Measurements from ENCODE around the gene RIC8B.

RIC8B gene

DNA sequence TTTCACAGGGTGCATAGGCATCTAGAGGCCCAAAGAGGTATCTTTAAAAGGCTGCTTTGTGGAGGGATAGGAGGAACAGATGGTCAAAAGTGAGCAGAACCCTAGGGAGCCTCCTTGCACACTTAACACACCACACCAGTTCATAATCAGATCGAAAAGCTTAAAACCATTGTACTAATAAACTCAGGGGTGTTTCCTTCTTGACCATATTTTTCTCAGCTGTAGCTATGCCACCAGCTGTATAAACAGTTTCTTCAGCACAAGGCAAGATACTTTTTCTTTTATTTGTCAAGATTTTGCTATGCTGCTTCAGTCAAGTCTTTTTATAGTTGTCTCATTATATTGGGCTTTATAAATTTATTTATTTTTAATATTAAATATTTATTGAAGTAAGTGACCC is 88.7 kb downstream of the RIC8B start:
- DNase-seq, result no peak

DNA sequence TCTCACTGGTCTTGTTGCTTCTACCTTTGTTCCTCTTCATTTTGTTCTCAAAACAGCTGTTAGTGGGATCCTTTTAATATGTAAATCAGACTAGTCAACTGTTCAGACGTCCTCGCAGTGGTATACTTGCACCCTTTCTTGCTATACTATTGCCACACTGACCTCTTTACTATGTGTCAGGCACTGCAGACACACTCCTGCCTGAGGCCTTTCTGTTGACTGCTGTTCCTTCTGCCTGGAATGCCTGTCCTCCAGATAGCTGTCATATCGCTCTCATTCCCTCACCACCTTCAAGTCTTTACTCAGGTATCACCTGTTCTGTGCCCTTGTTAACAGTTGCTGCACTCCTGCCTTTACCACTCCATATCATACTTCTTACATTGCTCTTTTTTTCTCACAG is 91.2 kb downstream of the RIC8B start:
- TF ChIP-seq, protein P1, sequence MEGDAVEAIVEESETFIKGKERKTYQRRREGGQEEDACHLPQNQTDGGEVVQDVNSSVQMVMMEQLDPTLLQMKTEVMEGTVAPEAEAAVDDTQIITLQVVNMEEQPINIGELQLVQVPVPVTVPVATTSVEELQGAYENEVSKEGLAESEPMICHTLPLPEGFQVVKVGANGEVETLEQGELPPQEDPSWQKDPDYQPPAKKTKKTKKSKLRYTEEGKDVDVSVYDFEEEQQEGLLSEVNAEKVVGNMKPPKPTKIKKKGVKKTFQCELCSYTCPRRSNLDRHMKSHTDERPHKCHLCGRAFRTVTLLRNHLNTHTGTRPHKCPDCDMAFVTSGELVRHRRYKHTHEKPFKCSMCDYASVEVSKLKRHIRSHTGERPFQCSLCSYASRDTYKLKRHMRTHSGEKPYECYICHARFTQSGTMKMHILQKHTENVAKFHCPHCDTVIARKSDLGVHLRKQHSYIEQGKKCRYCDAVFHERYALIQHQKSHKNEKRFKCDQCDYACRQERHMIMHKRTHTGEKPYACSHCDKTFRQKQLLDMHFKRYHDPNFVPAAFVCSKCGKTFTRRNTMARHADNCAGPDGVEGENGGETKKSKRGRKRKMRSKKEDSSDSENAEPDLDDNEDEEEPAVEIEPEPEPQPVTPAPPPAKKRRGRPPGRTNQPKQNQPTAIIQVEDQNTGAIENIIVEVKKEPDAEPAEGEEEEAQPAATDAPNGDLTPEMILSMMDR (IDR thresholded peaks at IDR 0.05; ENCODE audit: low read depth, low read length), result no peak
- no peak overlapping the region for H3K4me3 ChIP-seq (ENCODE audit: low read depth, low read length)
- peaks cover under 1% of the 10 kb centered on the region for H3K36me3 ChIP-seq
- peaks cover 4% of the 10 kb centered on the region for H3K4me1 ChIP-seq
- no peaks in the 10 kb centered on the region for H3K9me3 ChIP-seq
- H3K27me3 ChIP-seq, result no peaks in the 10 kb centered on the region
- DNase-seq, result no peak

More for the DNA sequence above, 88.7 kb downstream of the RIC8B start:
- TF ChIP-seq, protein P1 (IDR thresholded peaks at IDR 0.05; ENCODE audit: low read depth, low read length), result no peak
- peaks cover 3% of the 10 kb centered on the region for H3K36me3 ChIP-seq
- no peaks in the 10 kb centered on the region for H3K9me3 ChIP-seq
- no peaks in the 10 kb centered on the region for H3K4me1 ChIP-seq
- no peak overlapping the region for H3K4me3 ChIP-seq (ENCODE audit: low read depth, low read length)
- no peaks in the 10 kb centered on the region for H3K27me3 ChIP-seq

DNA sequence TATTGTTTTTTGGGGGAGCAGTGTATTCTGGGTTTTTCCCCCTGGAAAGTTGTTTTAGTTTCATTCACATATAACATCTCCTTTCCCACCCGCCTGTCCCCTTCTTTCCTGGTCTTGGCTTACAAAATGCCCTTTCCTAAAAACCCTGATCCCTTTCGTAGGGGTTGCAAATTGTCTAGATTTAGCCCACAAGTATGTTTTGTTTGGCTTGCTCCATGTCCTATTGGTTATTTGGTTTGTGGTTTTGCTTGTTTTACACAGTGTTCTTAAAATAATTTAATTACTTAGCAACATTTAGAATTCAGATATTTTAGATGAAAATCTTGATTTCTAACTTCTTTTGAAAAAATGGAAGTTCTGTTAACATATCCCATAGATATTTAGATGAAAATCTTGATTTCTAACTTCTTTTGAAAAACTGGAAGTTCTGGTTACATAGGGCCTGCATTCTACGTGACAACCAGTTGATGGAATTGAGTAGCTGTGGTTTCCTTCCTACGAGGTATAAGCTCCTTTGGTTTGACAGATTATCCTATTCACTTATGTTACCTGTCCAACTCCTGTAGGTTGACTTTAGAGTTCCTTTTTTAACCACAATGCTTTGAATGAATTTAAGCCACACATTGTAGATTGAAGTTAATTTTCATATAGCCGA is 92.1 kb downstream of the RIC8B start:
- TF ChIP-seq, protein P1 (IDR thresholded peaks at IDR 0.05; ENCODE audit: low read depth, low read length), result no peak
- no peaks in the 10 kb centered on the region for H3K36me3 ChIP-seq

DNA sequence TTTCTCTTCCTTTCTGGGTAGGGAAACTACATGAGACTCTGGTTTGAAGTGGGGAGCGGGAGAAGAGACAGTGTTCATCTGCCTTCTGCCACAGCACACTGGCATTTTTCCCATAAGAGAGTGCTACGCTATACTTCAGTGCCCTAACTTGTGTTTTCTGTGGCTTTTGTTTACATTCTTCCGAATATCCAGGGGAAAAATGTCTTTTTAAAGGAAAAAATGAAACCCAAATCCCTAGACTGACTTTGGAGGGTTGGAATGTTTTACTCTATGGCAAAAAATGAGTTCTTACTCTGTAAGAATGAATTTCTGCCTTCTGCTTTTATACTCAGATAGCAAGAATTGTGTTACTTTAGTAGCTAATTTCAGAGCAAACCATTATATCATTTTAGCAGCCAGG is 93.2 kb downstream of the RIC8B start:
- Histone ChIP-seq H3K36me3 (no peaks in the 10 kb centered on the region), H3K4me3 (ENCODE audit: low read depth, low read length) (no peak overlapping the region), H3K27me3 (no peaks in the 10 kb centered on the region), H3K9me3 (no peaks in the 10 kb centered on the region), H3K4me1 (peaks cover 9% of the 10 kb centered on the region)
- DNase-seq, result no peak
- TF ChIP-seq, protein P1 (IDR thresholded peaks at IDR 0.05; ENCODE audit: low read depth, low read length), result no peak

More for the DNA sequence above, 92.1 kb downstream of the RIC8B start:
- Histone ChIP-seq H3K27me3 (no peaks in the 10 kb centered on the region), H3K4me1 (peaks cover 9% of the 10 kb centered on the region), H3K4me3 (ENCODE audit: low read depth, low read length) (no peak overlapping the region), H3K9me3 (no peaks in the 10 kb centered on the region)
- DNase-seq, result no peak

DNA sequence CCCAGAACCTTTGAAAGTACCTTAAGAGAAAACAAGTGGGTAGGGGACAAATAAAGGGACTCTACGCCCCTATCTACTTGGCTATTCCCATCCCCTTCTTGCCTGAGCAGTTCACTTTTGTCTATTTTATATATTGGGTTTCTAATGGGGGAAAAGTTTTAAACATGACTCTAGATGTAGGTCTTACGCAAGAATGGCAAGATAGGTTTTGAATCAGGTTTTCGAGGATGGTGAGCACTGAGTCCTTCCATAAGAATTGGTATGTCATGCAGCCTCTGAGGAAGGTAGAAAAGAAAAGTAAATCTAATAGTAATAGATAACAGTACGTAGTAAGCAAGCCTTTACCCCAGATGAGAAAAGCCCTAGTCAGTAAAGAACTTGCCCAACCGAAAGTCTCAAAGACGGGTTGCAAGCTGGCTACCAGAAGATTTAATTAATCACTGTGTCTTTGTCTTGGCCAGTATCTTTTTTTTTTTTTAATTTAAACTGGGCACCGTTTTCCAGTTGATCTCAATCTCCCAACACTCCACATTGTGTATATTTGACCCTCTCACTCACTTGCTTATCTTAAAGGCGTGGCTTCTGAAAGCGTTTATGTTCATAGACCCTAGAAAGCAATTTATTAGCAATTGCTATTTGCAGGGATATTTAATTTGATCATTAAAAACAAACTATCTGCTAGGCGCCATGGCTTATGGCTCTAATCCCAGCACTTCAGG is 94.7 kb downstream of the RIC8B start:
- no peak for DNase-seq
- Histone ChIP-seq H3K36me3 (no peaks in the 10 kb centered on the region), H3K4me3 (ENCODE audit: low read depth, low read length) (no peak overlapping the region), H3K4me1 (peaks cover 9% of the 10 kb centered on the region), H3K9me3 (no peaks in the 10 kb centered on the region), H3K27me3 (no peaks in the 10 kb centered on the region)
- TF ChIP-seq, protein P1 (IDR thresholded peaks at IDR 0.05; ENCODE audit: low read depth, low read length), result no peak

DNA sequence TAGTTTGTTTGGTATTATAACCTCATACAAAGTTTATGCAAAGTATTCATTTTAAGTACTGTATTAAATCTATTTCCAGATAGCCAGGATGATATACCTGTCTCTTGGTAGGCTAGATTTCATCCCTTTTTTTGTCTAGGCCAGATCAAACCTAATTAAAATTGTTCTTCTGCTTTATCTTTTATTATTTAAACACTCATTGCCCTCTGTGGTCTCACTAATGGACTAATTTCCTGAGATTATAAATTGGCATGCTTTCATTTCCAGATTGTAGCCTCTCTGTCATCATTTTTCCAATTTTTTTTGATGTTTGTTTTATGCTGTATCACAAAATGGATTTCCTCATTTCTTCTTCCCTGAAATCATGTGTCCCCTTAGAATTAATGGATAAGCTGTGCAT is 95.6 kb downstream of the RIC8B start:
- peaks cover 9% of the 10 kb centered on the region for H3K4me1 ChIP-seq
- no peaks in the 10 kb centered on the region for H3K36me3 ChIP-seq
- no peaks in the 10 kb centered on the region for H3K27me3 ChIP-seq
- H3K9me3 ChIP-seq, result no peaks in the 10 kb centered on the region
- no peak overlapping the region for H3K4me3 ChIP-seq (ENCODE audit: low read depth, low read length)
- TF ChIP-seq, protein P1 (IDR thresholded peaks at IDR 0.05; ENCODE audit: low read depth, low read length), result no peak
- DNase-seq, result no peak

All from BE2C (cell line).